Putamen (tissue), 1 donor: ENCODE data around the gene TSPYL1.
"Not testable (repeated sequence)": the region's sequence is repeated elsewhere in the genome, so short reads cannot be mapped to it uniquely, and the experiment has no call there.

Experiments
- DNase-seq: peaks from one replicate; pipeline ENCODE4 v3.0.0-alpha.2; 2016; ENCODE audit warnings: low spot score

TSPYL1 gene

GRCh38 chr6:116279232-116280160 lies at the start of gene TSPYL1:
TSPYL1 (minus strand) TSS chr6:116279930; CDS start chr6:116279830, 100 bp downstream.
- DNase-seq, result peak; percentile 97

- no peak for DNase-seq
Measured at GRCh38 chr6:116329156-116329555, 49.4 kb upstream of the TSPYL1 start.

DNA sequence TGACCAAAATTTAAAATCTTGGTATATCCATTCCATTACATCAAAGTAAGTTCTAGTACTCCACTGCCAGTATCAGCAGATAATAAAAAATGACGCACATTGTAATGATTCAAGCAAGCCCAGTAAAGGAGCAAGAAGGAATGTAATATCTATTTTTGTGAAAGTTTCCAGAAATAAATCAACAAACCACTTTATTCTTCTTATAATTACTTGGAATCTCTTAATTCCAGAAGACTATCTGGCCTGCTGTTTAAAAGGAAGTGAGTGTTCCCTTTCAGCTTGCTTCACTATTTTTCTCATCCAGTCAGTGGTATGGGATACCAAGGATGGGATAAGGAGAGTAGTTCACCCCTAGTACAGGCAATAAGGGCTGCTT lies 48.8 kb upstream of the TSPYL1 start:
- DNase-seq, result no peak

- no peak for DNase-seq
Measured at GRCh38 chr6:116327803-116328527, 48.2 kb upstream of the TSPYL1 start.

GRCh38 chr6:116326996-116327395 lies 47.3 kb upstream of the TSPYL1 start:
- no peak for DNase-seq

DNA sequence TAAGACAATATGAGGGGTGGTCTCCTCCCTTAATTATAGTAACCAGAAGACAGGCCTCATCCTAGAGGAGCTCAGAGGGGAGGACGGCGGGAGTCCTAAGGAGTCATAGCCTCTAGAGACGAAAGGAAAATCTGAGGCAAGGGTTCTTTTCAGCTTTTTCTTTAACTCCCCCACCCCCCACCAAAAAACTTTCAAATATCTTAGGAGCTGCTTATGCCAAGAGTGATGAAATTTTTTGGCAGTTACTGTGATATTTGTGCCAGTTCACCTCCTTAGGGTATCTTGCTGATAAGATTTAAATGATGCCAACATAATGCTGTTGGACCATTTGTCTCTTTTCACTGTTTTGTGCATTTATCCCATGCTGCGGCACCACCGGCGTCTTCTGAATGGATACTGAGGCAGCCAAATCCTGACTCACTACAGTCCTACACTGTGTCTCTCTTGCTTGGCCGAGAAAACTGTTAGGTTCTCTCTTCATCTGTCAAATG lies 46.5 kb upstream of the TSPYL1 start:
- DNase-seq, result no peak

- DNase-seq, result not testable (repeated sequence)
Measured at GRCh38 chr6:116325634-116326132, 46.0 kb upstream of the TSPYL1 start.

GRCh38 chr6:116323863-116324262 lies 44.1 kb upstream of the TSPYL1 start:
- no peak for DNase-seq

DNA sequence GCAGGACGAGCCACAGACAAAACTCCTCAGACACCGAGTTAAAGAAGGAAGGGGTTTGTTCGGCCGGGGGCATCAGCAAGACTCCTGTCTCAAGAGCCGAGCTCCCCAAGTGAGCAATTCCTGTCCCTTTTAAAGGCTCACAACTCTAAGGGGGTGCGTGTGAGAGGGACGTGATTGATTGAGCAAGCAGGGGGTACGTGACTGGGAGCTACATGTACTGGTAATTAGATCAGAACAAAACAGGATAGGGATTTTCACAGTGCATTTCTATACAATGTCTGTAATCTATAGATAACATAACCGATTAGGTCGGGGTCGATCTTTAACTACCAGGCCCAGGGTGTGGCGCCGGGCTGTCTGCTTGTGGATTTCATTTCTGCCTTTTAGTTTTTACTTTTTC lies 42.2 kb upstream of the TSPYL1 start:
- not testable (repeated sequence) for DNase-seq

DNA sequence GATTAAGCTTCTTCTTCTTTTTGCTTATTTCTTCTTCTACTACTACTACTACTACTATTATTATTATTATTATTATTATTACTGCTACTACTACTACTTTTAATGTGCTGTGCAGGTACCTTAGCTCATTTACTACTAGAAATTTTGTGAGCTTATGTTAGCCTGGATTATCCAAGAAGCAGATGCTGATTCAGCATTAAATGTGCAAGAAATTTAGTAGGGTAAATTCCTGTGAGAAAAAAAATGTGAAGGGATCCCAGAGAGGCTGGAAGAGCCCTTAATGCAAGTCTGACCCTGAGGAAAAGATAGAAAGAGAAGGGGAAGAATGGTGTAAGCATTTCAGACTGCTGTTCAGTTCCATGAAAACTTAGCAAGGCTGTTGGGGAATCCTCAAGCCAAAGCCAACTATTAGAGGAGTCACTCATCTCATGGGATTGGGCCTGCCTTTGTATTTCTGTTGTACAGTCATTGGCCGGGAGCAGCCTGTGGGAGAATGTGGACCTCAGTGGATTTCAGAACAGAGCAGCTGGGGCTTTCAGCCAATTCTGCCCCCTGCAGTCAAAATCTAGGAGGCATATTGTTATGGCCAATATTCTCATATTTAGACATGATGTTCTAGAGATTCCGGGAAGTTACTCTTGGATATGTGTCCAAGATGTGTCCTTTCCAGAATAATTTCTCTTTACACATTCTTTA lies 37.2 kb upstream of the TSPYL1 start:
- no peak for DNase-seq

DNA sequence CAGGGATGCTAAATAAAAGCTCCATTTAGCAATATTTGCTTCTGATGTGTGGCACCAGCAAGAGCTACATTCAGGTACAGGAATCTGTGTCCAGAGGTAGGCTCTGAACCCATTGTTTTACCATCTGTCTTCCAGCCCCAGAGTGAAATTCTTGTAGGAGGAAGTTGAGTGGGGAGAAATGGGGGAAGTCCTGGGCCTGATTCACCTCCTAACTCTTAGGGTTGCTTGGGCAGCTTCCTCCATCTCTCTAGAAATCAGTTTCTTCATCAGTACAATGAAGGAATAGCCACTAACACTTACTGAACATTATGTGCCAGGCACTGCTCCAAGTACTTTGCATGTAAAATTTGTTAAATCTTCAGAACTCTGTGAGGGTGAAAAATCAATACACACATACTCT lies 35.1 kb upstream of the TSPYL1 start:
- no peak for DNase-seq

DNA sequence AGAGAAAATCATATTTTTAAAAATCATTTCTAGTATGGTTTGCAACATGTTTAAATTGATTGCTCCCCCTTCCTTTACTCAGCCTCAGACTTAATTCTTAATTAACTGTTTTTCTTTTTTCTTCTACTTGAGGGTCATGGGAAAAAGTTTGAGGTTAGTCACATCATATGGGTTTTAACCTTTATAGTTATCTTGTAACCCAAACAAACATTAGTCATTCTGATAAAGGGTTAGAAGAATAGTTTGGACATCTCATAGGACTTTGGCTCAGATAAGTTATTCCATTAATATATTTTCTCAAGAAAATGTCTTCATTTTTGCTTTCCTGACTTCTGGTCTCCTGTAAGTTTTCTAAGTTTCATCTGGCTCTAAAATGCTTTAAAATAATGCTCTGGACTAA lies 34.5 kb upstream of the TSPYL1 start:
- DNase-seq, result no peak

- no peak for DNase-seq
Measured at GRCh38 chr6:116313101-116313776, 33.5 kb upstream of the TSPYL1 start.

DNA sequence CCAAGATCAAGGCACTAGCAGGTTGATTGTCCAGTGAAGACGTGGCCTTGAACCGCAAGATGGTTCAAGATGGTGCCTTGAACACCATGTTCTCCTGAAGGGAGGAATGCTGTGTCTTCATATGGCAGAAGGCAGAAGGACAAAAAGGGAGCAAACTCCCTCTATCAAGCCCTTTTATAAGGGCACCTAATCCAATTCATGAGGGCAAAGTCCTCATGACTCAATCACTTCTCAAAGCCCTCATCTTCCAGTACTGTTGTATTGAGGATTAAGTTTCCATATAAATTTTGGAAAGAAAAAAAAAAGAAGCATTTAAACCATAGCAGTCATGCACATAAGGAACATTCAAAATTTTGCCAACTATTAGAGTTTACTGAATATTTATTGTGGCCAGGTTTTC lies 29.9 kb upstream of the TSPYL1 start:
- no peak for DNase-seq

DNA sequence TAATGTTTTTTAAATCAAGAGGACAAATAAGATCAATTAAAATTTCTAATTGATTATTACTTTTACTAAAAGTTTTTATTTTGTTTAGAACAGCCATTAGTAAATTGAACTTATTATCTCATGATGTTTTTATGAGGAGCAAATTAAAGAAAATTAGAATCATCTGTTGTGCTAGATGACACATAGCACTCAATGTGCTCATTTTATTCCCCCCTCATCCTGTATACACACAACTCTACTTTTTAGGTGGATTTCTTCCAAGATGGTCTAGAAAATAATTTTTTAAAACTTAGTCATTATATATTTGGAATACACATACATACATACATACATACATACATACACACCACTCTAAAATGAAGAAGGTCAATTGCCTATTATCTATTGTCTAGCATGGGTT lies 29.3 kb upstream of the TSPYL1 start:
- no peak for DNase-seq

- no peak for DNase-seq
Measured at GRCh38 chr6:116307633-116308032, 27.9 kb upstream of the TSPYL1 start.

GRCh38 chr6:116307001-116307400 lies 27.3 kb upstream of the TSPYL1 start:
- no peak for DNase-seq

GRCh38 chr6:116304538-116305097 lies 24.9 kb upstream of the TSPYL1 start:
- DNase-seq, result no peak

DNA sequence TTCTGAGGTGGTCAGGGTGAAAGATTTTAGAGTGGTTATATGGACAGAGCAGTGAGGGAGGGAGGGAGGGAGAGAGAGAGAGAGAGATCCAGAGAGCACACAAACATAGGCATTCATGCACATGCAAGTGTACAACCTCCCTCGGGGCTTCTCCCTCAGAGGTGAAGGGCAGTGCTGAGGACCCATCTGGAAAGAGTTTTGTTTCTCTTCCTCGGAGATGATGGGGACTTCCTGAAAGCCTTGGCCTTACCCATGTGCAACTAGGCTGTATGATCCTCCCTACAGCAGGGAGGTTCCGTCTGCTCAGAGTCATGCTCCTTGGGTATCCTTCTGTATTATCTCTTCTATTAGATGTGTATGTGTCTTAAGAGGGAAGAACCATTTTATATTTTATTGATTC lies 21.4 kb upstream of the TSPYL1 start:
- DNase-seq, result no peak

DNA sequence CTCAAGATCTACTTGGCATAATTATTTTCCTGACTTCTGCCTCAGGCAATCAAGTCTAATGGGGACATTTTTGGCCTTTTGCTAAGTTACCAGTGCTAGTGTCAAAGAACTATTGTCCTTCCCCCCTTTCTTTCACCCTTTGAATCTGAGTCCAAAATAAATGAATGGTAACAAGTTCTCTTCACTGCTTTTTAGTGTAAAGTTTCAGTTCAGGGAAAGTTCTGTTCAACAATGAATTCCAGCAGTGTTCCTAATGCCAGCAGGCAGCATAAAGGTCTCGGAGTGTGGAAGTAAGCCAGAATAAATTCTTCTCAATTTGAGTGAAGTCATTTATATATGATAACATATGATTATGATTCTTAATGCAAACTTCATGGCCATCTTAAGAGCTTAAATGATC lies 20.8 kb upstream of the TSPYL1 start:
- no peak for DNase-seq

GRCh38 chr6:116298973-116299372 lies 19.2 kb upstream of the TSPYL1 start:
- DNase-seq, result no peak
